ENCODE data around the gene CDH1. TPM values are rescaled to one million over a fixed set of nuclear protein-coding genes. Genes with fewer than 3 reads are reported as not detected.

Gene CDH1
- total and polyA plus RNA-seq, 2 donors from 2014 or later, result 47.0 to 149 TPM

DNA sequence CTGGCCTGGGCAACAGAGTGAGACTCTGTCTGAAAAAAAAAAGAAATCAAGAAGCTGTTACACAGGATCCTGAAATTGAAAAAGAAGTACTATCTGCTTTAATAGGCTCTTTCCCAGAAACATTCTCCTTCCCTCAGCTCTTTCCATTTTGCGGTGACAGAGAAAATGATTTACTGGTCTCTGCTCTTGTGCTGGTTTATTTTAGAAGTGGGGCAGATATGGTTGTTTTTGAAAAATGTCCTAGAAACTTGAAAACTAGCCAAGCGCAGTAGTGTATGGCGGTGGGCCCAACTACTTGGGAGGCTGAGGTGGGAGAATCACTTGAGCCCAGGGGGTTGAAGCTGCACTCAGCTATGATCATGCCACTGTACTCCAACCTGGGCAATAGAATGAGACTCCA is 77.4 kb downstream of the CDH1 start:
- H3K4me1 ChIP-seq (ENCODE audit: control insufficient read depth in 2 of 3, insufficient read depth in 2 of 3, low read depth in 1 of 3, low read length in 3 of 3), result no peaks in the 10 kb centered on the region
- H3K9me3 ChIP-seq (ENCODE audit: control insufficient read depth in 2 of 3, insufficient read depth in 1 of 3, low read length in 3 of 3), result no peaks in the 10 kb centered on the region
- DNase-seq, result no peak
- no peak for FAIRE-seq
- intact Hi-C loops (cut with DNase I), result no loop called here
- H3K27me3 ChIP-seq (ENCODE audit: control insufficient read depth, insufficient read depth, low read length), result no peaks in the 10 kb centered on the region
- H3K4me3 ChIP-seq (ENCODE audit: low read length in 3 of 3), result no peak overlapping the region
- H3K9ac ChIP-seq (ENCODE audit: low read length in 3 of 3), result no peak overlapping the region
- no peak for TF ChIP-seq CTCF (IDR thresholded peaks at IDR 0.05; ENCODE audit: borderline replicate concordance, extremely low read depth, insufficient read depth)
- H3K27ac ChIP-seq (ENCODE audit: low read depth in 2 of 2, low read length in 2 of 2), result no peak overlapping the region
- H3K36me3 ChIP-seq (ENCODE audit: control insufficient read depth in 2 of 3, insufficient read depth in 3 of 3, low read length in 3 of 3), result peaks cover 0 to 19% (median 11%) of the 10 kb centered on the region in 3 donors

DNA sequence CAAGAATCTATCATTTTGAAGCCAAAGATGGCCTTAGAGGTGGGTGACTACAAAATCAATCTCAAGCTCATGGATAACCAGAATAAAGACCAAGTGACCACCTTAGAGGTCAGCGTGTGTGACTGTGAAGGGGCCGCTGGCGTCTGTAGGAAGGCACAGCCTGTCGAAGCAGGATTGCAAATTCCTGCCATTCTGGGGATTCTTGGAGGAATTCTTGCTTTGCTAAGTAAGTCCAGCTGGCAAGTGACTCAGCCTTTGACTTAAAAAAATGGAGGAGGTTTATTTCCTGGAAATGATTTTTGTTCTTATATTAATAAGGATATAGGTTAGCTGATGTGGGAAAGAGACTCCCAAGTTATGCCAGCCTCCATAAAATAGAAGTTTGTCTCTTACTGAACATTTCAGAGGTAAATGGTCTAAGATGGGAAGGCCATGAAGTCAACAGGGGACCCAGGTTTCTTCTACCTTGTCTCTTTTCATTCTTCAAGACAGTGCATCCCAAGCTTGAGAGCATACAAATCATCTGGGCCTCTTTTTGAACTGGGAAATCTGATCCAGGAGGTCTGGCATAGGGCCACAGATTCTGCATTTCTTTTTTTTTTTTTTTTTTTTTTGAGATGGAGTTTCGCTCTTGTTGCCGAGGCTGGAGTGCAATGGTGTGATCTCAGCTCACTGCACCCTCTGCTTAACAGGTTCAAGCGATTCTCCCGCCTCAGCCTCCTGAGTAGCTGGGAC is 86.5 kb downstream of the CDH1 start:
- FAIRE-seq (no peak), DNase-seq (peak in 2 of 5 donors; percentile 6 to 18)
- no peak for TF ChIP-seq CTCF (IDR thresholded peaks at IDR 0.05; ENCODE audit: borderline replicate concordance, extremely low read depth, insufficient read depth)
- Histone ChIP-seq H3K27me3 (ENCODE audit: control insufficient read depth, insufficient read depth, low read length) (no peaks in the 10 kb centered on the region), H3K4me3 (ENCODE audit: low read length in 3 of 3) (no peak overlapping the region), H3K36me3 (ENCODE audit: control insufficient read depth in 2 of 3, insufficient read depth in 3 of 3, low read length in 3 of 3) (peaks cover 0 to 7% (median 5%) of the 10 kb centered on the region in 3 donors), H3K4me1 (ENCODE audit: control insufficient read depth in 2 of 3, insufficient read depth in 2 of 3, low read depth in 1 of 3, low read length in 3 of 3) (no peaks in the 10 kb centered on the region), H3K27ac (ENCODE audit: low read depth in 2 of 2, low read length in 2 of 2) (no peak overlapping the region), H3K9ac (ENCODE audit: low read length in 3 of 3) (no peak overlapping the region), H3K9me3 (ENCODE audit: control insufficient read depth in 2 of 3, insufficient read depth in 1 of 3, low read length in 3 of 3) (no peaks in the 10 kb centered on the region)
- intact Hi-C loops (cut with DNase I), result no loop called here

DNA sequence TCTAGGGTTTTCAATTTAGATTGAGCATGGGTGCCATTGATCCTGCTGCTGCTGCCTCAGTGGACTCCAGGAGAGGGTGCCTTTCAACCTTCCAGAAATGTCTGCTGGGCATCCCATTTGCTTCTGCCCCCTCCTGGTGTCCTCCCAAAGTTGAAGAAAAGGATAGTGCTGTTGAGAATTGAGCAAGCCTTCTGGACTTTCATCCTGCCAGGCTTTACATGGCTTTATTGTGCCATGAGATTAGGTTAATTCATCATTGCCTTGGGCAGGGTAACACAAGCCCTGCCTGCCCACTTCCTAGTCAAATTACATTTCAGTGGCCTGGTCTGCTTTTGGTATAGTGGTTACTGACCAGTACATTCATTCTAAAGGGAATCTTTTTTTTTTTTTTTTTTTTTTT is 88.3 kb downstream of the CDH1 start:
- intact Hi-C loops (cut with DNase I), result no loop called here
- Histone ChIP-seq H3K9ac (ENCODE audit: low read length in 3 of 3) (no peak overlapping the region), H3K9me3 (ENCODE audit: control insufficient read depth in 2 of 3, insufficient read depth in 1 of 3, low read length in 3 of 3) (no peaks in the 10 kb centered on the region), H3K36me3 (ENCODE audit: control insufficient read depth in 2 of 3, insufficient read depth in 3 of 3, low read length in 3 of 3) (peaks cover 0 to 8% (median 7%) of the 10 kb centered on the region in 3 donors), H3K27ac (ENCODE audit: low read depth in 2 of 2, low read length in 2 of 2) (no peak overlapping the region), H3K4me3 (ENCODE audit: low read length in 3 of 3) (no peak overlapping the region), H3K27me3 (ENCODE audit: control insufficient read depth, insufficient read depth, low read length) (no peaks in the 10 kb centered on the region), H3K4me1 (ENCODE audit: control insufficient read depth in 2 of 3, insufficient read depth in 2 of 3, low read depth in 1 of 3, low read length in 3 of 3) (no peaks in the 10 kb centered on the region)
- DNase-seq, result no peak
- no peak for FAIRE-seq
- no peak for TF ChIP-seq CTCF (IDR thresholded peaks at IDR 0.05; ENCODE audit: borderline replicate concordance, extremely low read depth, insufficient read depth)

All from kidney (tissue), 14 donors.